Keratinocyte (primary cell): ENCODE measurements around the gene FAM118B. TPM values are rescaled to one million over a fixed set of nuclear protein-coding genes. Genes with fewer than 3 reads are reported as not detected.

Experiments used
- DNase-seq: peaks from one replicate; pipeline ENCODE4 v3.0.0-alpha.2; 2011; ENCODE audit warnings: low read depth, missing footprints, low spot score
- FAIRE-seq: peaks from 2 replicates; lab custom pipeline; 2011; peaks lifted over from hg19 to GRCh38; lab: Jason Lieb, UNC
- H2AFZ ChIP-seq: 2 replicates; pipeline ENCODE4 v1.6.0; 2012; ENCODE audit warnings: low read length, control low read depth, inconsistent platforms; ENCODE audit not compliant: control insufficient read depth
- H3K27ac ChIP-seq: 2 replicates; pipeline ENCODE4 v1.5.1; 2011; ENCODE audit warnings: low read length; ENCODE audit not compliant: control insufficient read depth, insufficient read depth
- H3K27me3 ChIP-seq: 3 replicates; pipeline ENCODE4 v1.6.0; 2011; ENCODE audit warnings: low read length; ENCODE audit not compliant: control insufficient read depth, insufficient read depth; ENCODE audit errors: extremely low read depth
- H3K36me3 ChIP-seq, 2 experiments: 2 replicates in 1 of 2; 3 replicates in 1 of 2; pipeline ENCODE4 v1.5.1; 2011; ENCODE audit warnings: low read length in 2 of 2, mild to moderate bottlenecking in 1 of 2; ENCODE audit not compliant: control insufficient read depth in 2 of 2, insufficient read depth in 2 of 2; ENCODE audit errors: extremely low read depth in 1 of 2
- H3K4me1 ChIP-seq: 3 replicates; pipeline ENCODE4 v1.5.1; 2011; ENCODE audit warnings: low read length; ENCODE audit not compliant: control insufficient read depth, insufficient read depth; ENCODE audit errors: extremely low read depth
- H3K4me2 ChIP-seq: 3 replicates; pipeline ENCODE4 v1.6.0; 2011; ENCODE audit warnings: low read depth, low read length; ENCODE audit not compliant: control insufficient read depth, insufficient read depth; ENCODE audit errors: extremely low read depth
- H3K4me3 ChIP-seq, 3 experiments: fragments of 200-600 bp in 1 of 3; sonication (generic) in 1 of 3; 2 replicates in 2 of 3; 3 replicates in 1 of 3; pipeline ENCODE4 v1.5.1; 2011 to 2016; ENCODE audit warnings: low read length in 3 of 3, mild to moderate bottlenecking in 3 of 3, control low read depth in 2 of 3, inconsistent platforms in 1 of 3, low read depth in 1 of 3, mixed read lengths in 1 of 3, mixed run types in 1 of 3, moderate library complexity in 1 of 3; ENCODE audit not compliant: control insufficient read depth in 2 of 3, insufficient read depth in 2 of 3; ENCODE audit errors: extremely low read depth in 1 of 3
- H3K79me2 ChIP-seq: 2 replicates; pipeline ENCODE4 v1.6.0; 2012; ENCODE audit warnings: low read length; ENCODE audit not compliant: control insufficient read depth, insufficient read depth
- H3K9ac ChIP-seq: 3 replicates; pipeline ENCODE4 v1.6.0; 2011; ENCODE audit warnings: low read length; ENCODE audit not compliant: control insufficient read depth, insufficient read depth; ENCODE audit errors: extremely low read depth
- H3K9me1 ChIP-seq: 3 replicates; pipeline ENCODE4 v1.6.0; 2011; ENCODE audit warnings: low read length; ENCODE audit not compliant: control insufficient read depth, insufficient read depth; ENCODE audit errors: extremely low read depth
- H3K9me3 ChIP-seq: 2 replicates; pipeline ENCODE4 v1.5.1; 2012; ENCODE audit warnings: low read depth, low read length; ENCODE audit not compliant: control insufficient read depth
- H4K20me1 ChIP-seq: 3 replicates; pipeline ENCODE4 v1.6.0; 2011; ENCODE audit warnings: low read length; ENCODE audit not compliant: control insufficient read depth, insufficient read depth; ENCODE audit errors: extremely low read depth
- CTCF ChIP-seq, 3 experiments: IDR thresholded peaks in 1 of 3; conservative IDR thresholded peaks in 1 of 3; optimal IDR thresholded peaks in 1 of 3; 2 replicates in 2 of 3; 3 replicates in 1 of 3; pipeline versions ENCODE3 to v1.5.1; 2011; ENCODE audit warnings: low read length in 3 of 3, mild to moderate bottlenecking in 3 of 3, moderate library complexity in 2 of 3, control low read depth in 1 of 3, inconsistent platforms in 1 of 3; ENCODE audit not compliant: insufficient read depth in 2 of 3; ENCODE audit errors: extremely low read depth in 1 of 3
- EZH2 ChIP-seq: IDR thresholded peaks from one replicate; pipeline ENCODE4 v1.6.1; 2012; ENCODE audit warnings: inconsistent platforms, mild to moderate bottlenecking, low read length, moderate library complexity
- dilution Hi-C: fragments of 300-500 bp; cut with MboI; formaldehyde crosslinking; loops from one replicate; pipeline ENCODE4 v1.7.0; 2020; ENCODE audit warnings: low sequenced_read_pairs; ENCODE audit not compliant: extremely low pct_ligation_motif_present
- polyA plus RNA-seq, 5 experiments: library from polyadenylated mRNA; depleted of rRNA in 3 of 5; stranded (reverse) in 3 of 5; stranded (forward) in 1 of 5; unstranded in 1 of 5; fragments of >200 nt; gene quantifications; 1 replicate in 1 of 5; 2 replicates in 3 of 5; 3 replicates in 1 of 5; pipeline versions ENCODE4 v1.2.1 to v1.2.3, GENCODE V29; 2011 to 2012; ENCODE audit warnings: missing spikeins in 2 of 5, low read depth in 1 of 5, low replicate concordance in 1 of 5

The FAM118B gene
- polyA plus RNA-seq, 1 donor (not counting 4 experiments of a cell fraction or from before 2014, with no cell fraction given), result 32.0 TPM

DNA sequence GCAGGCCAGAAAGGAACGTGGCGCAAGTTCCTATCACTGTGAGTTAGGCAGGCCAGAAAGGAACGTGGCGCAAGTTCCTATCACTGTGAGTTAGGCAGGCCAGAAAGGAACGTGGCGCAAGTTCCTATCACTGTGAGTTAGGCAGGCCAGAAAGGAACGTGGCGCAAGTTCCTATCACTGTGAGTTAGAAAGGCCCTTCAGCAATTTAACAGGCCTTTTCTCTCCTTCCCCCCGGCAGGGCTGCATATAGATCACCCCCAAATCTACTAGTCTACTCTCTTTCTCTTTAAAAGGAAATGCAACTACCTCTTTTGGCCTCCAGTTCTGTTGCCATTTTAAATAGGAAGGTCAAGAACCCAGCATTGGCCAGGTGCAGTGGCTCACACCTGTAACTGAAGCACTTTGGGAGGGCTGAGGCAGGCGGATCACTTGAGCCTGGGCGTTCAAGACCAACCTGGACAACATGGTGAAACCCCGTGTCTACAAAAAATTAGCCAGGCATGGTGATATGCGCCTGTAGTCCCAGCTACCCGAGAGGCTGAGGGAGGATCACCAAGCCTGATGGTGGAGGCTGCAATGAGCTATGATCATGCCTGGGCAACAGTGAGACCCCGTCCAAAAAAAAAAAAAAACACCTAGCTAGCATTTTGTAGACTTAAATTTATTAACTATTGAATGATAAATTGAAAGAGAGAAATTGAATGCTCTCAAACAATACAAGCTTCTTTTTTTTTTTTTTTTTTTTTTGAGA lies 14.9 kb downstream of the FAM118B start:
- Histone ChIP-seq H3K36me3 (peaks cover 0 to 5% of the 10 kb centered on the region in 2 experiments), H3K9ac (no peak overlapping the region), H3K4me1 (no peaks in the 10 kb centered on the region), H3K79me2 (peaks cover 12% of the 10 kb centered on the region), H2AFZ (no peak overlapping the region), H3K9me1 (no peaks in the 10 kb centered on the region), H4K20me1 (no peaks in the 10 kb centered on the region), H3K27me3 (no peaks in the 10 kb centered on the region), H3K27ac (no peak overlapping the region), H3K4me3 (no peak overlapping the region), H3K4me2 (no peak overlapping the region), H3K9me3 (no peaks in the 10 kb centered on the region)
- FAIRE-seq, result no peak
- no peak for DNase-seq
- no peak for TF ChIP-seq CTCF (optimal IDR thresholded peaks at IDR 0.05 in 1 of 3, IDR thresholded peaks at IDR 0.05 in 1 of 3, conservative IDR thresholded peaks at IDR 0.05 in 1 of 3; ENCODE audit: extremely low read depth in 1 of 3, insufficient read depth in 2 of 3, low read length in 3 of 3)
- TF ChIP-seq EZH2, result no peak
- dilution Hi-C loops, result no loop called here

- no peaks in the 10 kb centered on the region for H3K9me3 ChIP-seq
- FAIRE-seq (no peak), DNase-seq (no peak)
- no peaks in the 10 kb centered on the region for H3K9me1 ChIP-seq
- dilution Hi-C loops, result no loop called here
- H3K79me2 ChIP-seq, result peaks cover 4% of the 10 kb centered on the region
- no peaks in the 10 kb centered on the region for H4K20me1 ChIP-seq
- H3K4me3 ChIP-seq, result no peak overlapping the region
- H3K27ac ChIP-seq, result no peak overlapping the region
- H3K4me2 ChIP-seq, result no peak overlapping the region
- H3K27me3 ChIP-seq, result no peaks in the 10 kb centered on the region
- TF ChIP-seq EZH2 (no peak), CTCF (optimal IDR thresholded peaks at IDR 0.05 in 1 of 3, IDR thresholded peaks at IDR 0.05 in 1 of 3, conservative IDR thresholded peaks at IDR 0.05 in 1 of 3; ENCODE audit: extremely low read depth in 1 of 3, insufficient read depth in 2 of 3, low read length in 3 of 3) (no peak)
- no peak overlapping the region for H2AFZ ChIP-seq
- H3K36me3 ChIP-seq, result peaks cover 0 to 5% of the 10 kb centered on the region in 2 experiments
- H3K4me1 ChIP-seq, result no peaks in the 10 kb centered on the region
- no peak overlapping the region for H3K9ac ChIP-seq
Observed at GRCh38 chr11:126229858-126230540, 18.4 kb downstream of the FAM118B start.
